Stimulated activated CD4-positive, alpha-beta T cell treated with anti-CD3 and anti-CD28 coated beads, Interleukin-12 subunit alpha, Interleukin-12 subunit beta, amount 100 ng/mL, for 24 hours (primary cell): Measurements from ENCODE around the gene SERGEF.

Source experiments
- DNase-seq, 2 experiments: peaks; one replicate each; pipeline ENCODE4 v3.0.0-alpha.2; 2020; ENCODE audit warnings: low read depth in 2 of 2

Gene SERGEF

DNA sequence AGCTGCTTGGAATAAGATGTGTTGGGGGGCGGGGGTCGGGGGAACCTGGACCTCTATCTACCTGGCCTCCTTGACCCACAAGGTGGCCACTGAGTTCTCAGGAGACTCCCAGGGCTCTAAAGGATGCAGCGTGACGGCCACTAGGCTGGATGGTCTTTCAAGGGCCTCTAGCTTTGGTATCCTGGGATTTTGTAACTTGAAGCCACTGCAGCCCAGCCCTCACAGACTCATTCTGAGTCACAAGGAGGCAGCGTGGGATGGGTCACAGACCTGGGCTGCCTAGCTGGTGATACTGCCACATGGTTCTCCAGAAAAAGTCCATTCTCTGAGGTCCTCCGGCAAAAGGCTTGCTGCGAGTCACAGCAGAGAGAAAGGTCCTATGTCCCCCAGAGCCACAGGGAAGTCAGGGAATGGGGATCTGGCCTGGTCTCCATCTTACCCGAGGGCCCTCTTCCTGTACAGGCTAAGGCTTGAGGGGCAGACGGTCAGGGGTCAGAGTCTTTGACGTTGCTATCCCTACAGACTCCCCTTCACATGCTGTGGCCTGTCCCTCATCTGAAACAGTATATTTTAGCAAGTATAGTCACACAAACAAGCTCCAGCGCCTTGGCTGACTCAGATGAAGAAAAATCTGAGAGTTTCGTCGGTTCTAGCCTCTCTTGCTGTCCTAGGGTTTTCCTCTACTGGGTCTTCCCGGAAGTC lies 225.9 kb downstream of the SERGEF start:
- no peak for DNase-seq

DNA sequence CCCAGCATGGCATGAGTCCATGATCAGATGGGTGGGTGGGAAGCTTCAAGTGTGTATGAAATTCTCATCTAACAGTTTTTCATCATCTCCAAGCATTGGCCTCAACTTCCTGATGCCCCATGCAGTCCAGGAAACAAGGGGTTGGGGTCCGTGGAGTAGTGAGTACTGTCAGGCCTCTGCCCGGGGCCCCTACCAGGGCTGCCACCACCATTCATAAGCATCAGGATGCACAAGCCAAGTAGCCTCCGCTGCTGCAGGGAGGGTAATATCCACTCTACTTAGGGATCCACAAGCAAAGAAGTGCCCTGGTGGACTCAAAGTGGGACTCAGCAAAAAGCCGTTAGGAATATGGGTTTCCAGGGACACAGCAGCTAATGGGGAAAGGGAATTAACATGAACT lies 229.0 kb downstream of the SERGEF start:
- no peak for DNase-seq

DNA sequence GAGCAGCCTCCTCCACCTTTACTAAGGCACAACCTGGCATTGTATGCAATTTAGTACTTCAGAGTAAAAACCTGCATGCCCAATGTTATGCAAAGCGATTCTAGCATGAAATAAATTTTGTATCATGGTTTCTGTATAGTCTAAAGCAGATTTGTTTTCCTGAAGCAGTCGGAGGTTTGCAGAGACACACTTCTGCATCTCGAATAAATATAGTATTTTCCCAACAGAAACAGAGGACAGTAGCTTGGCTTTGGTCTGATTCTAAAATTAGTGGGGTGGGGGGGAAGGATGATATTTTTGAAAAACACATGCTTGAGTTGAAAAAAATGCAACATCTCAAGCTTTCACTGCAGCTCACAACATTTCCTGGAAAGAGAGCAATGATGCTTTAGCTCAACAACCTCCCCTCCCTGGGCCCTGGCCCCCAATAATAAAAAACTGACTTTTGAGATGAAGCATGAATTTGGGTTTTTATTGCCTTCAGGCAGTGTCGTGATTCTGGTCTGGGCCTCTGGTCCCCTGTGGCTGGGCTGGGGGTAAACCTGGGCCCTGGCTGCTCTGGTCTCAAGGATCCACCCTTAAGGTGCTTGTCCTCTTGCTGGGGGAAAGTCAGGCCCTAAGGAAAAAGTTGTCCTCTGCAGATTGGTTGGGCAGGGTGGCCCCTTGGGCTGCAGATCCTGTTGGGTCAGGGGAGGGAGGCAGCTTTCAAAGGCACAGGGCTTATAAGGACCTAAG lies 230.1 kb downstream of the SERGEF start:
- DNase-seq: no peak

GRCh38 chr11:17782145-17782544 lies 230.7 kb downstream of the SERGEF start:
- DNase-seq: no peak

- no peak for DNase-seq
Observed at GRCh38 chr11:17781626-17782025, 231.2 kb downstream of the SERGEF start.

GRCh38 chr11:17781221-17781620 lies 231.6 kb downstream of the SERGEF start:
- DNase-seq: no peak

- DNase-seq: no peak
Observed at GRCh38 chr11:17780668-17781067, 232.2 kb downstream of the SERGEF start.

DNA sequence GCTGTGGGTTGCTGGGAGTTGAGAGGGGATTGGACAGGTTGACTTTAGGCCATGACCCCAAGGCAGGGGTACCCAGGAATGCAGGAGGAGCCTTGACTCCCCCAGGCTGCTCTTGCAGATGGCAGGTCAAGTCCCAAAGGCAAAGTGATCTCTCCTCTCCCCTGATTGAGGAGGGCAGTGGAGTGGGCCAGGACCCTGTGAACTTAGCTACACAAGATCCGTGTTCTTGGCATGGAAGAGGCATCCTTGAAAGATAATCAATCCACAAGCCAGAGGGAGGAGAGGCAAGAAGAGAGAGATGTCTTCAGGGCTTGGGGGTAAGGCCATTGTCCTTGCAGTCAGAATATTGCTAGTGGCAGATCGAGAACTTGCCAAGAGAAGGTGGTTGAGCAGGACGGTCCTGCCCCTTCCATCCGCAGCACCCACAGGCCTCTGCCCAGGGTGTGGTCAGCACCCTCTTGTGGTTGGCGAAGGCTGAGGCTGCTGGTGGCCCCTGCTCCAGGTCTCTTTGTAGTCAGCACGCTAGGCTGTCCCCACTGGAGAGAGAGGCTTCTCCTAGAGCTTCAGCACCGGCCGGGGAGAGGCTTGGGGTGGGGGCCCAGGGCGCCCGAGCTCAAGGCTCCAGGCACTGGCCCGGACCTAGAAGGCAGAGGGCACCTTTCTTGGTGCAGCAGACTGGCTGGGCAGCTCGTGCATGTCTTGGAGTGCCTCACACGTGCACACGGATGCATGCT lies 232.8 kb downstream of the SERGEF start:
- DNase-seq: no peak

GRCh38 chr11:17778956-17779860 lies 233.6 kb downstream of the SERGEF start:
- no peak for DNase-seq

- no peak for DNase-seq
Observed at GRCh38 chr11:17778352-17778751, 234.5 kb downstream of the SERGEF start.

- no peak for DNase-seq
Observed at GRCh38 chr11:17777738-17778091, 235.1 kb downstream of the SERGEF start.

DNA sequence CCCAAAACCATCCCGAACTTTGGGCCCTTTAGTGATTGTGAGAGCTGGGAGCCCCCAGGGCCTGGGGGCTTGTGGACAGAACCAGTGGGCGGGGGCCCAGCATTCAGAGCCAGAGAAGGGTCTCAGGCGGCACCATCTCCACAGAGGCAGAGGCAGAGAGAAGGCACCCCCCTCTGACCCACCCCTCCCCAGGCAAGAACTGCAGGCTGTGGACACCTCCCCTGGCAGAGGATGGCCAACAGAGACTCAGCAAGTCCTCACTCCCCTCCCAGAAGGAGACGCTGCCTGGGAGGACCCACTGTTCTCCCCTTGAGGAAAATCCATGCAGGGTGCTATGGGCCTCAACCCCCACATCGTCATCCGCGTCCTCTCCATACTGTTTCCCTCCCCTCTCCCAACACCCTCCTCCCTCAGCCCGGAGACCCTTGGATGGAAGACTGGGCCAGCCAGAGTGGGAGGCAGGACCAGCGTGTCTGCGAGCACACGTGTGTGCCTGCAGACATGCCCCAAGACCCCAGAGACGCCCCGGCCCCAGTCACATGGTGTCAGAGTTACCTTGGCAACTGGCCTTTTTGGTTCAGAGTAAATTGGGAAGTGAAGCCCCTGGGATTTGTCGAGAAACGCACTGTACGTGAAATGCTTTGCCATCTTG lies 235.6 kb downstream of the SERGEF start:
- DNase-seq: no peak

- DNase-seq: no peak
Observed at GRCh38 chr11:17776212-17776875, 236.5 kb downstream of the SERGEF start.

DNA sequence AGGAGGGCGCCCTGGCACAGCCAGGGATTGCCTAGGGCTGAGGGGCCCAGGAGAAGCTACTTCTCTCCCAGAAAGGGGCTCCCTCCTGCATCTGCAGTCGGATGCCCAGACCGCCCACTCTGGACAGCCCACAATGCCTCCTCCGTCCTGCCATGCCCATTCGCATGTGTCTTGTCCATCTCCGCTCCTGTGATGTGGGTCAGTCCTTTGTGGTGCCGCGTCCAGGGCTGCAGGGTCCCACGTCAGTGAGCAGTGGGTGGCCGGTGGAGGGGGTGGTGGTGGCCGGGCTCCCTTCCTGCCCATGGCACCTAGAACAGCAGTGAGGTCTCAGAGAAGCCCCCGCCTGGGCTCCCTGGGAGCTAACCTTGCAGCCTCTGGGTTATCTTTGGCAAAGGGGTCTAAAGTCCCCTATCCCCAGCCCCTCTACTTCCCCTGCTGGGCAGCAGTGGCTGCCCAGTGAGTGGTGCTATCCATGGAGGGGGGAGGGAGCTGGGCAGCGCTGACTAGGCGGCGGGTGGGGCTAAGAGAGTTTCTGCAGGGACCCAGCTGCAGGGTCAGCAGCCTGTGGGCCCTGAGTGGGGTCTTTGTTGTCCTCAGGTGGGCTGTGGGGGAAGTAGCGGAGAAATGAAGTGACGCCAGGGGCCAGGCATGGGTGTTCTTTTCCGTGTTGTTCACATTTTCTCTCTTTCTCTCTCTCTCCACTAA lies 237.2 kb downstream of the SERGEF start:
- DNase-seq: no peak

GRCh38 chr11:17775035-17775348 lies 237.9 kb downstream of the SERGEF start:
- no peak for DNase-seq

DNA sequence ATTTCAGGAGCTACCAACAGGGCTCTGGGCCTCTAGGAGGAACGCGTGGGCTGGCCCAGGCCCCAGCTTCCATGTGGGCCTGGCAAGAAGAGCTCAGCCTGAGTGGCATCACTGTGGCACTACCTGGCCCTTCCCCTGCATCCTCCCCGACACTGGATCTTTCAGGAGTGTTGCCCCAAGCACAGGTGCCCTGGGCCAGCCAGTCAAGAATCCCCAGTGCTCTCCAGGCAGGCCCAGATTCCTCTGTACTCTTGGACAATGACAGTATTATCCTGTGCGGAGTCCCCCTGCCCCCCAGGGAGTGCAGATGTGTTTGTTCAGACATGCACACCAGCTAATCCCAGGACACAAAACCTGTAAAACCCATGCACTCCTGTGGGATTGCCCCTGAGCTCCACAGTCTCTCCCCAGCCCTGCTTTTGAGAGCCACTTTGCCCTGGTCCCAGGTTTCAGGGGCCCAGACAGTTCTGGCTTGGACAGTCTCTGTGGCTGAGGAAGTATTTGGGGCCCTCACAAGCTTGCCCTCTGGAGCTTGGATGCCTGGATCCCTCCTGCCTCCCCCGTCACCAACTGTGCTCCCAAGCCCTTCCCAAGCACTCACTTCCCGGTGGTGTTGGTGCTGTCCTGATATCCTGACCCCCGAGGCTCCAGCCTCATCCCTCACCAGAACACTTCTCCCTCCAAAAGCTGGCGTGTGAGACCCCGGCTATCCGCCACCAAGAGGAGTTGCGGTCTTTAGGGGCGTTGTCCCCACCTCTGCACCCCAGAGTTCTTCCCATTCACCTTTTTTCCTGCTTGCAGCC lies 238.4 kb downstream of the SERGEF start:
- DNase-seq: no peak

- DNase-seq: no peak
Observed at GRCh38 chr11:17773674-17774073, 239.2 kb downstream of the SERGEF start.

GRCh38 chr11:17772704-17773600 lies 239.9 kb downstream of the SERGEF start:
- DNase-seq: no peak
